DMS 273 (cell line): ENCODE results near the gene LY86.

Experiments used
- DNase-seq: peaks from one replicate; lab custom pipeline; 2025; ENCODE audit not compliant: unreplicated experiment; lab: John Stamatoyannopoulos, UW

LY86 gene

DNA sequence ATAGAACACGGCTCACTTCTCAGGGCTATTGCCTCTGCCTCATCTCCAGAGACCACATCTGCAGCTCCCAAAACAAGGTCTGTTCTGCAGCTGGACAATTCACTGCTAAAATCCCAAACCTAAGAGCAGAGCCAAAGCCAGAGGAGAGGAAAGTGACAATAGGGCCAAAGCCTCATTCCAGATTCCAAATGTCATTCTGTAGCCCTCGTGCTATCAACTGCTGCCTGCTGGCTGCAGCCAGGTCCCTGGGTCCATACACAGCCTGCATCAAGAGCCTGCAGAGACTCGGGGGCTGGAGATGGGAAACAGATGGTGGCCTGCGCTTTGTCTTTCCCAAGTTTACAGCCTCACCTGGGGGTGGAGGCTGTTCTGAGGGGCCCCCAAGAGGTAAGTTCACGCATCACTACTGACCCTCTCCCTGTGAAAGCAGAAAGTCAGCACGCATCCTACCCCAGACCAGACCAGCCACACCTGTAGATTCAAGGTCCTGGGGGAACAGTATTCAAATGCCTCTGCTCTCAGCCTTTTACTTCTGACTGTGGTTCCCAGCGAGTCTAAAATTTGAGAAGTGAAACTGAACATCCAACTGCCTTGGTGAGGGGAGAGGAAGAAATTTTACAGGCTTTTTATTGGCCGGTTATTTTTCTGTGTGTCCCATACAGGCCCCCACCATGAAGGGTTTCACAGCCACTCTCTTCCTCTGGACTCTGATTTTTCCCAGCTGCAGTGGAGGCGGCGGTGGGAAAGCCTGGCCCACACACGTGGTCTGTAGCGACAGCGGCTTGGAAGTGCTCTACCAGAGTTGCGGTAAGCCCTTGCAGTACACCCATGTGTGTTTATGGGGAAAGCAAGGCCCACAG, at the start of gene LY86:
TSS of gene LY86 (plus strand) at position 657 of the 860 bp plus-strand sequence. CDS start at position 672, 15 bp downstream.
- DNase-seq: no peak

GRCh38 chr6:6539036-6539435, 49.5 kb upstream of the LY86 start:
- no peak for DNase-seq

- no peak for DNase-seq
Measured at GRCh38 chr6:6542357-6542756, 46.2 kb upstream of the LY86 start.

DNA sequence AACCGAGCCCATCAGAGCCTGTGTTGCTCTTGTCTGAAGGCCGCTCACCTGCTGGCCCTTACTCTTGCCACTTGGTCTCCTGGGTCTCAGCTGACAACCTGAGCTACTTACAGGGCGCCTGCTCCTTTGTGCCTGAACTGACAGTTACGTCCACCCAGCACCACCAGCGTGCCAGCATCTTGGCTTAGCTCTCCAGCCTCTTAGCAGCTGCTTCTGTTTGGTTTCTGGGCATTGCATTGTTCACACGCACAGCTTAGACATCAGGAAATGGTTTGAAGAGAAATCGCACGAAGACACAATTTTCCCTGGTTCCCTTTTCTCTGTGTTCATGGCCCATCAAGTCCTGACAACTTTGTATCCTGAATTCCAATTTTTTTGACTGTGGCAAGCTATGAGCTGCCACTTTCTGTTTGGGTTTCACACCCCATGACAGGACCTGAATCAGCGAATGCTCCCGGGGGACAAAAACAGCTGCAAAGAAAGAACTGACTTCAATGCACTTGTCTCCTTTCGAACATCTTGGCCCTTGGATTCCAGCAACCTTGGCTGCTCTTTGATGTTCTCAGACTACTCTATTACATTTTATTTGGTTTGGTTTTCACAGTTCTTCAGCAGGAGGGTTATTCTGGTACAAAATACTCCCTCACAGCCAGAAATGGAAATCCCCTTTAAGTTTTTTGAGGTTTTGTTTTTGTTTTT, 45.2 kb upstream of the LY86 start:
- DNase-seq: no peak

DNA sequence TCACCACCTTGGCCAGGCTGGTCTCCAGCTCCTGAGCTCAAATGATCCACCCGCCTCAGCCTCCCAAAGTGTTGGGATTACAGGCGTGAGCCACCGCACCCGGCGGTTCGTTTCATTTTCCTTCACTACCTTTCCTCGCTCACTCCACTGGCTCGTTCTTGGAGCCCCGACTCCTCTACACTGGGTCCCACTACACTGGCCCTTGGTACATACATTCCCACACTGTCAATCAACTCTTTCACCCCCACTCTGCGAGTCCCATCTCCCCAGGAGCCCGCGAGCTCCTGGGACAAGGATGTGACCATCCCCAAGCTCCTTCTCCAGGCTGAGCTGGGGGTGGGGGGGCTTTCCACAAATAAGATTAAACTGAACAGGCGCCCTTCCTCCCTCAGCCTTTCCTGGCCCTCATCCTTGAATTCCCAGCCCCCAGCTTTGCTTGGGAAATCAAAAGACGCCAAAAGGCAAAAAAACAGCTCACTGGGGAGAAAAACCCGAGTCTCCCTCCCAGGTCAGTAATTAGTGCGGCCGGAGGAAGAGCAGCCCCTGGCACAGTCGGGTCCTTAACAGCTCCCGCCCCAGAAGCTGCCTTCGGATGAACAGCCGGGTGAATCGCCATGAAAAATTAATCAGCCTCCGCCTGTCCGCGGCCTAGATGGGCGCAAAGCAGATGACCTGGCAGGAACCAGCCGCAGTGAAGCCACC, 42.8 kb upstream of the LY86 start:
- no peak for DNase-seq

- DNase-seq: peak; percentile 91
Measured at GRCh38 chr6:6546318-6547109, 42.0 kb upstream of the LY86 start.

DNA sequence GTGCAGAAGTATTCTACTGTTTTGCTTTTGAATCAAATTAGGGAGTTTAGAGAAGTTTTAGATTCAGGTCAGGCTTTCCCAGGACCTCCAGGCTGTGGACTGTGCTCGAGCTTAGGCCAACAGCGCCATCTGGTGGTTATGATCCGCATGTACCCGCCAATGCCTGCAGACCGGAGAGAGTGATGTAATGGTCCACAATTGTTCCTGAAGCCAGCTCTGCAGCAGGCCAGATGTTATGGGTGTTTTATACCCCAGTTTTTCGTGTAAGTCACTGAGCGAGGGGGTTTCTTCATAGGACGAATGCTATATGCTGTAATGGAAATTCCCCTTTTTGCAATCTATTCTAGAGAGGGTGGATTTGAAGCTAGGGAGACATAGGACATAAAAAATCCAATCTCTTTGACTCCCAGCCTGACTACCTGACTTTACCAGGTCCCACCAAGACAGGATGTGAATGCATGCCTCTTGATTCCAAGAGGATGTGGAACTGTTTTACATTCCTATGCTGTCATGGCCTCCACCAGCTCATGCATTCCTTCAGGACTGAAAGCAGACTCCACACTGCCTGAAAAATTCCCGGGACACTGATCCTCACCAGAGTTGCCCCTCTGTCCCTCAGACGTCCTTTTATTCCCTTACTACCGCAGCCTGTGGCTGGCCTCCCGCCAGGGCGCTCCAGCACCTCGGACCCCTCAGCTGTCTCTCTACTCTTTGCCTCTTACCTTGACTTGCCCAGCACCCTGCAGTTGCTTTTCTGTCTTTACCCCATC, 41.2 kb upstream of the LY86 start:
- peak; percentile 94 for DNase-seq

GRCh38 chr6:6556161-6556737, 32.3 kb upstream of the LY86 start:
- DNase-seq: peak; percentile 88

GRCh38 chr6:6556738-6557503, 31.6 kb upstream of the LY86 start:
- DNase-seq: peak; percentile 89

DNA sequence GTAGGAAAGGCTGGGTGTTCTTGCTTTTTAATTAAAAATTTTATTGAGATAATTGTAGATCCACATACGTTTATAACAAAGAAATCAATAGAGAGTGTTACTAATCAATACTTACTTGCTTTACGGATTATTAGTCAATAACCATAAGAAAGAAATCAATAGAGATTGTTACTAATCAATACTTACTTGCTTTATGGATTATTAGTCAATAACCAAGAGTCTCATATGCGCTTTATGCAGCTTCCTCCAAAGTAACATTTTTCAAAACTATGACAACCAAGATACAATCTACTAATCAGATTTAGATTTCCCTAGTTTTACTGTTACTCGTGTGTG, 31.0 kb upstream of the LY86 start:
- DNase-seq: no peak

- DNase-seq: no peak
Measured at GRCh38 chr6:6557886-6558285, 30.6 kb upstream of the LY86 start.

DNA sequence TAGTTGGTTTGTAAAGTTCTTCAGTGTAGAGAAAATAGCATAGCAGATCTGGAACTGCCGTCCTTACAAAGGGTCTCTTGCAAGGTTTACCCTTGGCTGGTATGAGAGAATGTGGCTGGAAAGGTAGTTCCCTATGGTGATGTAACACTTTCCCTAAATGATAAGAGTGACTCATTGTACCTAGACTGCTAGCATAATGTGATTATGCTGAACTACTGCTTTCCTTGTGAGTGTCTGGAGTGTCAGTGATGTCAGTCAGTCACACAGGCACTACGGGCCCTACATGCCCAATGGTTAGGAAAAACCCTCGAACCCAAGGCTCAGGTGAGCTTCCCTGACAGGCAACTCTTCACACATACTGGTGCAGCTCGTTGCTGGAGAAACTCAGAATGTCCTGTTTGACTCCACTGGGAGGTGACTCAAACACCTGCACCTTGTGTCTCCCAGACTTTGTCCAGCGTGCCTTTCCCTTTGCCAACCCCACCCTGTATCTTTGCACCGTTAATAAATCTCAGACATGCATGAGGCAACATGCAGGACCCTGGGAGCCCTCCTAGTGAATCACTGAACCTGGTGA, 28.4 kb upstream of the LY86 start:
- DNase-seq: no peak

DNA sequence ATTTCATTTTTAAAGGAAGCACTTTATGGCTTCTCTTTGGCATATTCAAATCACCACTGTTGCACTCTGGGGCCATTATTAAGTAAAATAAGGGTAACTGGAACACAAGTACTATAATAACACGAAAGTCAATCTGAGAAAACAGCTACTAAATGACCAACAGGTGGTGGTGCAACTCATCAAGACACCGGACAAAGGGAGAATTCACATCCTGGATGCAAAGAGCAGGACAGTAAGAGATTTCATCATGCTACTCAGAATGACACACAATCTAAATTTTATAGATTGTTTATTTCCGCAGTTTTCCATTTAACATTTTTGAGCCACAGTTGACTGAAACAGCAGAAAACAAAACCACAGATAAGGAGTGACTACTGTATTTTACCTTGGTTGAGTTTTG, 27.6 kb upstream of the LY86 start:
- peak; percentile 35 for DNase-seq

- DNase-seq: no peak
Measured at GRCh38 chr6:6564154-6564553, 24.4 kb upstream of the LY86 start.

GRCh38 chr6:6565069-6565468, 23.5 kb upstream of the LY86 start:
- DNase-seq: no peak

DNA sequence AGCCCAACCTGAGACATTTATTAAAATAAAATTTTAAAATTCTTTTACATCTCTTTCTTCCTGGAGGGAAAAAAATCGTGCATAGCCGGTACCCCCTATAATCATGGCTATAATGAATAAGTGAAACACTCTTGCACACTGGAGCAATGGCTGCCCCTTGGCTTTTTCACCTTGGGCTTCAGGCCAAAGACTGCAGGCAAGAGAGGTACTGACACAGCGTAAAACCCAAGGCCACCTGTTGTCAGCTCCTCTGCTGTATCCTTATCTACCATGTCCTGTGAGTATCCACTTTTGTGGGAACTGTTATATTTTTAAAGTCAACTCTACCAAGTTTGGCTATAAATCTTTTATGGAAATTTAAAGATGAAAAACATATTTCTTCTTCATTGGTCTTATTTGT, 23.0 kb upstream of the LY86 start:
- DNase-seq: peak; percentile 69

DNA sequence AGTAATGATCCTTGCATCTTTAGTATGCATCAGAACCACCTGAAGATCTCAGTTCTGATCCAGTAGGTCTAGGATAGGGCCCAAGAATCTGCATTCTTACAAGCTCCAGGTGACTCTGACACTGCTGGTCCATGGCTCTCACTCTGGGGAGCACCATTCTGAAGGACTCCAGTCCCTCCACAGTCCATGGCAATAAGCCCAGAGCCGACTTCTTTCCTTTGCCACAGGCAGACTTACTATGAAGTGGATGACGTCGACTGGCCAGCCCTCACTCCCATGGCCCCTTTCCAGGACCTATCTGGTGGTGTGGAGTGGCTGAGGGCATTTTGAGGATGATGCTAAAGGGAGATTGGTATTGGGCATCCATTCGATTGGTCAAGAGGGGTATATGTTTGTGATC, 21.8 kb upstream of the LY86 start:
- DNase-seq: no peak

DNA sequence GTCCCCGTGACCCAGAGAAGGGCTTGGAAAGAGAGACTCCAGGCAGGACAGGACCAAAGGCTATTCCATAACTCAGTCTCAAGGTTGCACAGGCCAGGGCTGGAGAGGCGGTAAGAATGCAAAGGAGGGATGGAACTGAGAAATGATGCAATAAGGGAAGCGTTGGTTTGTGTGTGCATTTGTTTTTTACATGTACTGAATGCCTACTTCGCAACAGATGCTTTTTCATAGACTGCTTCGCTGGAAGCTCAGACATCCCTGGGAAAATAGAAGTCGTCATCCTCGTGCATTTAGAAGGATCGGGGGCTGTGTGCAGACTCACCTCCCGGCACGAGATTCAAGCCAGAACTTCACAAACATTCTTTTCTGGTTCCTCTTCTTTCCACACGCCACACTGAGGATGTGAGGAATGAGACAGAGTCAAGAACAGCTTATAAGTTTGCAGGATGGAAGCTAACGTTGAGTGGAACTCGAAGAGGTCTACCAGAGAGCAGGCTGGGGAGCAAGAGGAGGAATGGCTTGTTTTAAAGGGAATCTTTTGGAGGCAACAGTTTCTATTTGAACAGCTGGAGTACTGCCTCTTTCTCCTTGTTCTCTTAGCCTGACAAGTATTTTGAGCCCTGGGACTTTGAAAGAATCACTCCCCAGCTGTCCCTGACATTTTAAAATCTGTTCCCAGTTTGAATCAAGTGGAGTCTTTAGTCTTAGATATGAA, 19.3 kb upstream of the LY86 start:
- peak; percentile 50 for DNase-seq
